ELF-1 (cell line): Measurements from ENCODE around the gene PRKCZ.
"Not testable (repeated sequence)": the region's sequence is repeated elsewhere in the genome, so short reads cannot be mapped to it uniquely, and the experiment has no call there.

Experiments used
- DNase-seq: peaks from one replicate; pipeline ENCODE4 v3.0.0-alpha.2; 2016; ENCODE audit warnings: low read depth, low spot score

The PRKCZ gene

DNA sequence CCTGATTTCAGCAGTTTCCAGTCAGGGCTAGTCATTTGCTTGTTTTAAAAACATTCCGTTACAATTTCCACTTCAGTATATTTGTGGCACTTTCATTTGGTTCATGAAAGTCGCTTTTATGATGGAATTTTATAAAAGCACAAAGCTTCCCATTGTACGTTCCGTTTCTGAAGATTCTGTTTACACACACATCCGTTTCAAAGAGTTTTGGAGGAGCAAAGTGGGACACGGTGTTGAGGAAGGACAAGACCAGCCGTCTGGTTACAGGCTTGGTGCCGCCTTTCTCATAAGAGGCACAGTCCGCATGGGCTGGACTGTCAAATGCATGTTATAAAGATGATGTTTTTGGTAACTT is 84.0 kb downstream of the PRKCZ start:
- no peak for DNase-seq

DNA sequence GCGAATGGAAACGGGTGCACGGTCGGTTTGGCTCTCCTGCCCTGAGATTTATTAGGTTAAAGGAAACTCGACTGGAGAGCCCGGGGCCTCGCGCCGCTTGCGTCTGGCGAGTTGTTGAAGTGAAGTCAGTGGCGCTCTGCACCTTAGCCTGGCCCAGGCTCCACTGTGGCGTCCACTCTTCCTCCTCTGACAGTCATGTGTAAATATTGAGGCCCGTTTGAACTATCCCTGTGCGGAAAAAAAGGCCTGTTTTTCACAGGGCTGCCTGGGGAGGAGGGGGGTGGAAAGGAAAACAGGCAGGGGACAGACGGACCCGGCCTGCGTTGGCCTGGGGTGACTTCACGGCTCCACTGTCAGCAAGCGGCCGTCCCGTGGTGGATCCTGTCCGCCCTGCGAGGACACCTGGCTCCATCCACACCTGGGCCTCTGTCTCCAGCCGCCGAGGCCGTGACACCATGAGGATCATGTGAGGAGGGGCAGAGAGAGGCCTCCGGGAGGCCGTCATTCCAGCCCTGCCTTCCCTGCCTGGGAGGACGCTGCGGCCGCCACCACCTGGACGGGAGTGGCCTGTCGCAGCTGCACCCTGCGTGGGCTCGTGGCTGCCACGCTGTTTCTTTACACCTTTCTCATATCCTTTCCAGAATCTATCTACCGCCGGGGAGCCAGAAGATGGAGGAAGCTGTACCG is 84.6 kb downstream of the PRKCZ start:
- peak; percentile 73 for DNase-seq

DNA sequence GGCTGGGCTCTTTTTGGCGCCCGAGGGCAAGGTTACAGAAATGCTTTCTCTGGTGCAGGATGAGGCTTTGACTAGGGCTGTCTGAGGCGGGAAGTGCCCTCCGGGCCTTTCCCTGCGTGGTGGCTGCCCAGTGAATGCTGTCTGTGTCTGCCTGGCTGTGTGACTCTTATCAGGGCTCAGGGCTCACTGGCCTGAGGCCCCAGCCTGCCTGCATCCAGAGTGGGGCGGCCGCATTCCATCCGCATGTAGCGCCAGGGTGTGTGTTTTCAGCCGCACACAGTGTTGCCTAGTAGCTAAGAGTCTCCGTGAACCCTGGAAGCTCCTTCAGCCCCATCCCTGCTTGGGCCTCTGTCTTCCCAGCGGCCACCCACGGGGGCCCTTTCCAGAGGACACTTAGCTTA is 85.2 kb downstream of the PRKCZ start:
- peak; percentile 100 for DNase-seq

DNA sequence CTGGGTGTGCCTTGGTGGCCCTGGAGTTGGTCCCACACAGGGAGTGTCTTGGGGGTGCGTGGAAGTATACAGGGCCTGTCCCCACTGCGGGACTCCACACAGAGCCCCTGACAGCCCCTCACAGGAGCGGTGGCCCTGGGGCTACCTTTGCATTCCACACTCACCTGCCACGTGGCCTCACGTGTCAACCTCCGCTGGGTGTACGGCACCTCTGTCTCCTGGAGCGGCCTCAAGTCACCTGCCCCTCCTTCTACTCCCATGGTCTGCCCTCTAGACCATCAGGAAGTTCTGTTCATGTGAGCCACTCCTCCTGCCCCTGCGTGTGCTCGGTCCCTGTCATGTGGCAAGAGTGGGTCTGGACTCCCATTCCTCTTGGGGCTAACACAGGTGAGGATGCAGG is 85.7 kb downstream of the PRKCZ start:
- DNase-seq = peak; percentile 47

DNA sequence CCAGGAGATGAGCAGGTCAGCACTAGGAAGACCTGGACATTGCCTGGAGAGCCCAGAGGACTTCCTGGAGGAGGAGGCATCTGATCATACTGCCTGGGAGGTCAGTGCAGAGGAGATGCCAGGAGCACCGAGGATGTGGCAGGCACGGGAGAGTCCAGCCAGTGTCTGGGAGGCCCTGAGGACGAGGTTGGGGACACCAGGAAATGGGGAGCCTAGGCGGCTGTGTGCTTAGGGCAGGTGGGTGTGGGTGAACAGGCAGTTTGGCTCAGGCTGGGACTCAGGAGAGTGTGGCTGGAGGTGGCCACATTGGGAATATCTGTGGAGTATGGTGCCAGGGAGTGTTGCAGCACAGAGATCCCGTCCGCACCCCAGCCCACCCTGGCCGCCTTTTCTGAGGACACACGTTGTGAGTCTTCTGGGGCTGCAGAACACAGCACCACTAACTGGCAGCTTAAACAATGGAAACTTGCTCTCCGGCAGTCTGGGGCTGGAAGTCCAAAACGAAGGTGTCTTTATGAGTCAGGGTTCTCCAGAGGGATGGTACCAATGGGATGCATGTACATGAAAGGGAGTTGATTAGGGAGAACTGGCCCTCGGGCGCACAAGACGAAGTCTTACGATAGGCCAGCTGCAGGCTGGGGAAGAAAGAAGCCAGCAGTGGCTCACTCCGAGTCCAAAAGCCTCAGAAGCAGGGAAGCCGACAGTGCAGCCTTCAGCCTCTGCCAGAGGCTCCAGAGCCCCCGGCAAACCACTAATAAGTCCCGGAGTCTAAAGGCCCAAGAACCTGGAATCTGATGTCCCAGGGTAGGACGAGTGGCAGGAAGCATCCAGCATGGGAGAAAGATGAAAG is 86.4 kb downstream of the PRKCZ start:
- DNase-seq = peak; percentile 38

DNA sequence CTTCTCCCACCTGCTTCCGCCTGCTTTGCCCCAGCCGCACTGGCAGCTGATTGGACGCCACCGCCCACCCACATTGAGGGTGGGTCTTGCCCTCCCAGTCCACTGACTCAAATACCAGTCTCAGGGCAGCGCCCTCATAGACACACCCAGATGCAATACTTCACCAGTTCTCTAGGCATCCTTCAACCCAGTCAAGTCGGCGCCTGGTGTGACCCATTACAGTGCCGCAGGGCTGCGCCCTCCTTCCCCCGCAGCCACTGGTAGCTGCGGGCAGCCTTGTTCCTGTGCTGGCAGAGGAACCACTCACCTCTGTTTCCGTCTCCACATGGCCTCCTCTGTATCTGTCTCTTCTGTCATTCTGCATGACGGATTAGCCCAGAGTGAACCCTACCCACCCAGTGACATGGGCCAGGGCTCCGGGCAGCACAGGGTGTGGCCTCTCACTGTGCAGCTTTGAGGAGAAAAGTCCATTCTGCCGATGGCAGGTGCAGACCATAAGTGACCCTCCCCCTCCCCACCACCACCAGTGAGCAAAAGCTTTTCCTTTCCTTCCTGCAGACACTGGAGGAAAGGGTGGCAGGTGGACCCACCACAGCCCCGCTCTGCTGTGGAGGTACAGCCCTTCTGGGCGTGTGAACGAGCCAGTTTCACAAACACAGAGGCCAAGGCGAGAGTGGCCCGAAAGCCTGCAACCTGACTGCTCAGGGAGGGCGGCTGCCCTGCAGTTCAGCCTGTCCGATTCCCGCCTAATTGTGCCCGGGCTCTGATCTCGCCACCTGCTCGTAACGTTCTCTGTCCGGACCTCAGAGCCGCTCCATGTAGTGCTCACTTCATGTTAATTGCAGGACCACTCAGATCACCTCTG is 87.3 kb downstream of the PRKCZ start:
- DNase-seq = no peak

DNA sequence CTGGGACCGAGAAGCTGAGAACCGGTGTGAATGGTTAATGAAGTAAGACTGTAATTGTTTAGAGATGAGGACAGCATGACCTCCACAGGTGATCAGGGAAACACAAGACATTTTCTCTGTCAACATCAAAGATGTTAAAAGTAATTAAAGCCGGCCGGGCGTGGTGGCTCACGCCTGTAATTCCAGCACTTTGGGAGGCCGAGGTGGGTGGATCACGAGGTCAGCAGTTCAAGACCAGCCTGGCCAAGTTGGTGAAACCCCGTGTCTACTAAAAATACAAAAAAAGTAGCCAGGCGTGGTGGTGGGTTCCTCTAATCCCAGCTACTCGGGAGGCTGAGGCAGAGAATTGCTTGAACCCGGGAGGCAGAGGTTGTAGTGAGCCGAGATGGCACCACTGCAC is 88.9 kb downstream of the PRKCZ start:
- not testable (repeated sequence) for DNase-seq

DNA sequence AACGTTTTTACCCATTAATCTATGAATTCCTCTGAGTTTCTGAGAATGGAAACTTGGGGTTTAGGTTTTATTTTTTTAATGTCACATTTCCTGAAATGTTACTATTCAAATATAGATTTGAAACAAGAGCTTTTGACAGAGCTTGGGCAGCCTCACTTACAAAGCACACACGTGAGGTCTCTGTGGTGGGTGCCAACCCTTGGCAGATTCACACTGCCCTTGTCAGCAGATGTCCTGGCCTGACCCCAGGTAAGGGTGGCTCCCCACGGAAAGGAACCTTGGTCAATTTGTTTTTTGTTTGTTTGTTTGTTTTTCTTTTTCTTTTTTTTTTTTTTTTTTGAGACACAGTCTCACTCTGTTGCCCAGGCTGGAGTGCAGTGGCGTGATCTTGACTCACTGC is 90.8 kb downstream of the PRKCZ start:
- no peak for DNase-seq

DNA sequence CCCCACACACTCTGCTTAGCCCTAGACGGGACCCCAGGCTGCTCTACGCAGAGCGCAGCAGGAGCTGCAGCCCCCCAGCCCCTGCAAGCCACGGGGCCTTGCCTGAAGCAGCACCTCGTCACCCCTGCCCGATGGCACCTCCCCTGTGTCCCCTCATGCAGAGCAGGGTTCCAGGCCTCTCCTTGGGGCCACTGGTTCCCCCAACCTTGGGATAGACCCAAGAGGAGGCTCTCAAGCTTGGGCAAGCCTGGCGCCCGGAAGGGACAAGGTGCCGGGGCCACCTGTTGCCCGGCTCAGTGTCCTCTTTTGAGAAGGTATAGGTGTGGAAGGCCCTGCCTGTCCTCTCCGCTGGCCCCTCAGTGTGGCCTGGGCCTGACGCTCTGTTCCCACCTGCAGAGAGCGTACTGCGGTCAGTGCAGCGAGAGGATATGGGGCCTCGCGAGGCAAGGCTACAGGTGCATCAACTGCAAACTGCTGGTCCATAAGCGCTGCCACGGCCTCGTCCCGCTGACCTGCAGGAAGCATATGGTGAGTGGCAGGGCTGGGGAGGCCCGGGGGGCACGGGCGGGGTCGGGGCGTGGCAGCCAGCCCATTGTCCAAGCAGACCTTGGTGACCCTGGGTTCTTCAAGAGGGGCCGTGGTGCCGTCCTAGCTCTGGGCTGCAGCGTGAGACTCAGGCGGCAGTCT is 93.7 kb downstream of the PRKCZ start:
- DNase-seq = no peak

DNA sequence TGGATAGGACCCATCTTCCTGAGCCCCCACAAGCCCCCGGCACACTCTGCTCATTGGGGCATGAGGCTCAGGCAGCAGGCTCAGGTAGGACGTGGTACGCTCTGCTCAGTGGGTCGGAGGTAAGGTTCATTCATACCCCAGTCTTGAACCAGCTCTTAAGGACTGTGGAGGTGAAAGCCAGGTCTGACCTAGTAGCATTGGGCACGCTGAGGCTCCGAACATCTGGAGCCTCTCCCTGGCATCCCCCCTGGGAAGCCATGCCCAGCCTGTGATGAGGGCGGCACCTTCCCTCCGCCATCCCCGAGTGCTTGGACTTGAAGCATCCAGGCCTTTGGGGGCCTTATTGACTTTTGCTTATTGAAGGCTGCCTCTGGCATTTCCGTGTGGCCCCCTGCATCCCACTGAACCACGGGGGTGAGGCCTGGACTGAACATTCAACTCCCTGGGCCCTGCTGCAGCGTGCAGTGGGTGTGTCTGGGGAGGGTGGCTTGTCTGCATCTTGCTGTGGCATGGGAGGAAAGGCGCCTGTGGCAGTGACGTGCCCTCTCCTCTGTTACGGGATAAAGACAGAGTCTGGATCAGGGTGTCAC is 94.4 kb downstream of the PRKCZ start:
- no peak for DNase-seq

DNA sequence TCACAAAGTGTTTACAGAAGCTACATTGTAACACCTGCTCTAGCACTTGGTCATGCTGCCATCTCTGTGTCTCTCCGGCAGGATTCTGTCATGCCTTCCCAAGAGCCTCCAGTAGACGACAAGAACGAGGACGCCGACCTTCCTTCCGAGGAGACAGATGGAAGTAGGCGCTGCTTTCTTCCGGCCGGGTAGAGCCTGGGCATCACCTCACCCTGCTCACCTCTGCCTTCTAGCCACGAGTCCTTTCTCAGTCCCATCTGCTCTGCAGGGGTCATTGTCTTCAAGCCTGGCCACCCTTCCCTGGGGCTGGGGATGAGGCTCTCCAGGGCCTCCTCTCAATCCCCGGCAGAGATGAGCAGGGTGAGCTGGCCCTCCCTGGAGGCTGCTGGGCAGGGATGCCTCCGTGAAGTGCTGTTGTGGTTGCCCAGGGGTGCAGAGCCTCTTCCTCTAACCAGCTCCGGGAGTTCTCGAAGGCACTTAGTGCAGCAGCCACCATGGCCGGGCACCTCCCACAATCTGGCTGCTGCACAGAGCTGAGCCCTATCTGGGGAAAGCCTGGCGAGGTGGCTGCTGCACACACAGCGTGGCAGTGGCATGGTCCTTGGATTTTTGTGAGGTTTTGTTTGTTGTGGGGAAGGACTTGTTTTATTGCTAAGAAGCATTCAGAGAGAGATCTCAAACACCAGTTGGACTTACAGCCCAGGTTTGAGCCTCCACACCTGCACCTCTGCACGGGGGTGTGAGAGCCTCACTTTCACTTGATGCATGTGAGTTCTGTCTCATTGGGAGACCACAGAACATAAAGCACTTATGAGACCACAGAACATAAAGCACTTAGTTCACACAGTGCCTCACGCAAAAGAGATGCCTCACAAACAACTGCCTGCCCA is 96.0 kb downstream of the PRKCZ start:
- DNase-seq = no peak

DNA sequence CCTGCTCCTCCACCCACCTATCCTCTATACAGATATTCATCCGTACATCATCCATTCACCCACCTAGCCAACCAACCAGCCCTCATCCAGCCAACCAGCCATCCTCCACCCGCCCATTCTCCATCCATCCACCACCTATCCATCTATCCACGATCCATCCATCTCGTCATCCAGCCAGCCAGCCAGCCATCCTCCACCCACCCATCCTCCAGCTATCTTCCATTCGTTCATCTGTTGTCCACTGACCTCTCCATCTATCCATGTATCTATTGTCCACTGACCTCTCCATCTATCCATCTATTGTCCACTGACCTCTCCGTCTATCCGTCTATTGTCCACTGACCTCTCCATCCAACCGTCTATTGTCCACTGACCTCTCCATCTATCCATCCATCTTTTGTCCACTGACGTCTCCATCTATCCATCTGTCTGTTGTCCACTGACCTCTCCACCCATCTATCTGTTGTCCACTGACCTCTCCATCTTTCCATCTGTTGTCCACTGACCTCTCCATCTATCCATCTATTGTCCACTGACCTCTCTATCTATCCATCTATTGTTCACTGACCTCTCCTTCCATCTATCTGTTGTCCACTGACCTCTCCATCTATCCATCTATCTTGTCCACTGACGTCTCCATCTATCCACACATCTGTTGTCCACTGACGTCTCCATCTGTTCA is 96.8 kb downstream of the PRKCZ start:
- no peak for DNase-seq

DNA sequence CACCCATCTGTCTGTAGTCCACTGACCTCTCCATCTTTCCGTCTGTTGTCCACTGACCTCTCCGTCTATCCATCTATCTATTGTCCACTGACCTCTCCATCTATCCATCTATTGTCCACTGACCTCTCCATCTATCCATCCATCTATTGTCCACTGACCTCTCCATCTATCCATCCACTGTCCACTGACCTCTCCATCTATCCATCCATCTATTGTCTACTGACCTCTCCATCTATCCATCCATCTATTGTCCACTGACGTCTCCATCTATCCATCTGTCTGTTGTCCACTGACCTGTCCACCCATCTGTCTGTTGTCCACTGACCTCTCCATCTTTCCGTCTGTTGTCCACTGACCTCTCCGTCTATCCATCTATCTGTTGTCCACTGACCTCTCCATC is 97.7 kb downstream of the PRKCZ start:
- DNase-seq = not testable (repeated sequence)

DNA sequence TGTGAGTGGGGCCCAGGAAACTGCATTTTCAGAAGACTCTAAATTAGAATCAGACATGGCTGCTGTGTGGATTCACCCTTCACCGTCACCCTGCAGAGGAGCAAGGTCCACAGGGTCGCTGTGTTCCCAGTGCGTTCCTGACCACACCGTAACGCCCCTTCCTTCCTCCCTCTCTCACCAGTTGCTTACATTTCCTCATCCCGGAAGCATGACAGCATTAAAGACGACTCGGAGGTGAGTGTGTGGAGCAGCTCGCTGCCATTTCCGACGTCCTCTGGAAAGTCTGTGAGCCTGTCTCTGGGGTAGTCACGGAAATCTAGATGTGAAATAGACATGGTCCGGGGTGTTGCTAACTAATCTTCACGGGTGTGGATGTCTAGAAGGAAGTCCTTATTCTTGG is 98.5 kb downstream of the PRKCZ start:
- no peak for DNase-seq

DNA sequence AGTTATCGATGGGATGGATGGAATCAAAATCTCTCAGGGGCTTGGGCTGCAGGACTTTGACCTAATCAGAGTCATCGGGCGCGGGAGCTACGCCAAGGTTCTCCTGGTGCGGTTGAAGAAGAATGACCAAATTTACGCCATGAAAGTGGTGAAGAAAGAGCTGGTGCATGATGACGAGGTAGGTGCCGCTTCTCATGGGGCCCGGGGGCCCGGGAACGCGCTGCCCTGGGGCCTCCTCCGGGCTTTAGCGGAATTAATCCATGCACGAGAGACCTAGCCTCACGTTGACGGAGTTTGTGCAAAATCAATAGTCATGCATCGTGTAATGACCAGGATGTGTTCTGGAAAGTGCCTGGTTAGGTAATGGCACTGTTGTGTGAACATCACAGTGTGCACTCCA is 100.6 kb downstream of the PRKCZ start:
- DNase-seq = no peak

DNA sequence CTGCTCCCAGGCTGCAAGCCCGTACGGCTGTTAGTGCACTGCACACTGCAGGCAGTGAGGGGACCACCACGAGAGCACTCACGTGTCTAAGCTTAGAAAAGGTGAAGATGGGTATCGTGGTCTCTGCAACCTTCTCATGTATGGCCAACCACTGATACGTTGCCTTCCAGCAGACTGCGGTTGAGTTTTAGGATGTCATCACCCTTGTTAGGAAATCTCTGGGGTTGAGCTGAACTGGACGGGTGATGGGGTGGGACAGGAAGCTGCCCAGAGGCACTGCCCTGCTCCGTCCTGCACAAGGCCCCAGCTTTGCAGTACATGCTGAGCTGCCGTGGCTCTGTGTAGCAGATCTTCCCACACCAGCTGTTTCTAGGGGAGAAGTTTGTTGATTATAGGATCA is 101.0 kb downstream of the PRKCZ start:
- DNase-seq = no peak

DNA sequence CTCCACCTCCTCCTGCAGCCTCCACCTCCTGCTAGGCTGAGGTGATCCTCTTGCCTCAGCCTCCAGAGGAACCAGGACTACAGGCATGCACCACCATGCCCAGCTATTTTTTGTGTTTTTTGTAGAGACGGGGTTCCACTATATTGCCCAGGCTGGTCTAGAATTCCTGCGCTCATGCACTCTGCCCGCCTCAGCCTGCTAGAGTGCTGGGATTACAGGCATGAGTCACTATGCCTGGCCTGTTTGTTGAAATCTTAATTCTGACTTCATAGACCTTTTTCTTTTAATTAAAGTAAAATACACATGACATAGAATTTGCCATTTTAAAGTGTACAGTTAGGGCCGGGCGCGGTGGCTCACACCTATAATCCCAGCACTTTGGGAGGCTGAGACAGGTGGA is 101.7 kb downstream of the PRKCZ start:
- no peak for DNase-seq

DNA sequence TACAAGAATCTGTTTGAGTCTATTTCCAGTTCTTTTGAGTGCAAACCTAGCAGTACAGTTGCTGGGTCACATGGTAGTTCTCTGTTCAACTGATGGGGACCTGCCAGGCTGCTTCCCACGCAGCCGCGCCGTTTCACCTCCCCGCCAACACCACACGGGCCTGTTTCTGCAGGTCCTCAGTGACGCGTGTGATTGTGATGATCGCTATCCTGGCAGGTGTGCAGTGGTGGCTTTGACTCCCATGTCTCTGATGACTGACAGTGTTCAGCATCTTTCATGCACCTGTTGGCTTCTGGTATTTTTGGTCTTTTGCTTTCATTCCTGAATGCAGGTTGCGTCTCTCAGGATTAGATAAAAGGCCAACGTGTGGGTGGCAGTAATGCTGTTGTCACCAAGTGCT is 102.7 kb downstream of the PRKCZ start:
- no peak for DNase-seq

DNA sequence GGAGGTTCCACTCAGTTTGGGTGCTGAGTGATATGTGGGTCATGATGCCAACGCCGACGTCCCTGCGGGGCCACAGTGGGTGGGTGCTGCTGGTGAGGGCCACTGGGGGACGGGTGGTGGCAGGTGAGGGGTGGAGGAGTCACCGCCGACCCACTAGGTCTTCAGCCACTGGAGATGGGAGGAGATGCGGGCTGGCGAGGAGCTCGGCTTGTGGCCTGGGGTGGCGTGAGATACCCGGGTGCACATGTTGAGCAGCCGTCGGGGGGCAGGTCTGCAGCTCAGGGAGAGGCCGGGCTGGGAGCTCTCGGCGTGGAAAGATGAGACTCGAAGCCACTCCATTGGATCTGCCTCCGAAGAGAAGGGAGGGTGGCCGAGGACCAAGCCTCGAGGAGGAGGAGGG is 103.8 kb downstream of the PRKCZ start:
- DNase-seq = no peak

DNA sequence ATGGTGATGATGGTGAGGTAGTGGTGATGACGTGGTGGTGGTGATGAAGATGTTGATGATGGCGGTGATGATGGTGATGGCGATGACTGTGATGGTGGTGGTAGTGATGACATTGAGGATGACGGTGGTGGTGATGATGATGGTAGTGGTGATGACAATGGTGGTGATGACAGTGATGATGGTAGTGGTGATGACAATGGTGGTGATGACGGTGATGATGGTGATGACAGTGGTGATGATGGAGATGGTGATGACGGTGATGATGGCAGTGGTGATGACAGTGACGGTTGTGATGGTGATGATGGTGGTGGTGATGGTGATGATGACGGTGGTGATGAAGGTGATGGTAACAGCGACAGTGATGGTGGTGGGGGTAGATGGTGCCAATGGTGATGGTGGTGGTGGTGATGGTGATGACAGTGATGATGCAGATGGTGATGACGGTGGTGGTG is 105.0 kb downstream of the PRKCZ start:
- no peak for DNase-seq
